Posterior cingulate gyrus (tissue), 11 donors: ENCODE measurements around the gene IFRD2.

ENCODE experiments used
- DNase-seq, 10 donors: peaks; one replicate each; pipeline versions ENCODE4 v3.0.0 to v3.0.0-alpha.2; 2020 to 2021; ENCODE audit warnings: mixed read lengths in 3 of 10
- intact Hi-C: fragments of 100-400 bp; cut with DNase I; formaldehyde crosslinking; loops from one replicate; pipeline ENCODE4 v1.15.1; 2023

The IFRD2 gene

DNA sequence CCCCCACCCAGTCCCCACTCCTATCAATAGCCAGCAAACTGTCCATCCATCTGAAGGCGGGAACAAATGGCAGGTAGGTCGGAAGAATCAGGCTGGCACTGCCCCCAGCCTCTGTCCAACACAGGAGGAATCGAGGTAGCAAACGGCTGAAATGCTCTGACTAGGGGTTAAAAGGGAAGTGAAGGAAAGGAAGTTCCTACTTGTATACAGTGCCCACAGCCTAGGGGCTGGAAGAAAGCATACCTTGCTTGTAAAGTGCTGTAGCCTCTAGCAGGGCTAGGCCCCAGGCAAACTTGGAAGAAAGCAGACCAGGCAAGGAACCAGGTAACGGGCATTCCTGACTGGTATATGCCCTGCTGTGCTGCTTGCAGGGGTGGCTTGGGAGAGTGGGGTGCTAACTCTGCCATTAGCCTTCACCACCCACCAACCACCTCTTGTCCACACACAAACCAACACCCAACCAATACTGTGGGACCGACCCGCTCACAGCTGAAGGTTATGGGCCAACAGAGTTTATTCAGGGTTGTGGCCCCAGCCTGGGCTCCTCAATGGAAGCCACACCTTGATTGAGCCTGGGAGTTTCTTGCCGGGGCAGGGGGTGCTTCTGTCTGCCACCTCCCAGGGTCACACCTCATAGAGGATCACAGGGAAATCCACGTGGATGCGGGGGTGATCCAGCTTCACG is 33.4 kb upstream of the IFRD2 start:
- DNase-seq = no peak
- intact Hi-C loops = loop anchor here (10.0 kb wide), 1 partner anchor 51 kb away; the partner anchor contains the start of gene LSMEM2

DNA sequence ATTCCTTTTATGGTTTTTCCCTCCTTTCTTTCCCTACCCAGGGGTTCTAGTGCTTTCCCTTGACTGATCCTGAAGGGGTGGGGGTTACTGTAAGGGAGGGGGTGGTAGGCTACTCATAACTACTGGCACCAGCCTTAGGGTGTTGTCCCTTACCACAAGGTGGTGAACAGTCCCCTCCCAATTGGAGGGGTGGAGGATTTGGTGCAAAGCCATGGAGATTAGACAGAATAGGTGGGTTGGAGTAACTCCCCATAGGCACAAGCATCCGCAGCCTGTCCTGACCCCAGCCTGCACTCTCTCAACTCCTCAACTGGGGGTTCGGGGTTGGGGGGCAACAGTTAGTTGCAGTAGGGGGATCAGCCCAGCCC is 32.9 kb upstream of the IFRD2 start:
- intact Hi-C loops = loop anchor here (10.0 kb wide), 1 partner anchor 50 kb away; the partner anchor contains the start of gene LSMEM2
- DNase-seq = no peak

GRCh38 chr3:50324351-50325112 is 32.3 kb upstream of the IFRD2 start:
- intact Hi-C loops = loop anchor here (10.0 kb wide), 1 partner anchor 50 kb away; the partner anchor contains the start of gene LSMEM2
- DNase-seq = peak; percentile 61 to 95 (median 73)

DNA sequence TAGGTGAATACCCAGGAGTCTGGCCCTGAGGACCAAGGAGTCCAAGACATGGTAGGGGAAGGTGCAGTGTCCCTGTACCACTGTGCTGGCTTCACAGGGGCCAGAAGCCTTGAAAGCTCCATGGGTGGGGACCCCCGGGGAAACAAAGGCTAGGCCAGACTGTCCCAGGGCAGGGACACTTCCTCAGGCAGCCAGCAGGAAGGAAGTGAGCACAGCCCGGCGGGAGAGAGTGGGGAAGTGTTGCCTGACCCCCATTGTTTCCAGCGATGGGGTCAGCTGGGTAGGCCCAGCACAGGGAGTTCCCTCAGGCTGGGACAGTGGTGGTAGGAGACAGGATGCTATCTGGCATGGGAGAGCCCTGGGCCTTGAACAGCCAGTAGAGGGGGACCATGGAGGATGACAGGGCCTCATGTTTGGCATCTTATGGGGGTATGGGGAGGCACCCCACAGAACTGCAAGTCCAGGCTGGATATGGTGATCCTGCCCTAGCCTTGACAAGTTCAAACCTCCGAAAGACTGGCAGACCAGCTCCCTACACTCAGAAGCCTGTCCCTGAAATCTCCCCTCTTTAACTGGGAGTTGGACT is 31.5 kb upstream of the IFRD2 start:
- no peak for DNase-seq
- intact Hi-C loops = loop anchor here (10.0 kb wide), 1 partner anchor 49 kb away; the partner anchor contains the start of gene LSMEM2

GRCh38 chr3:50323092-50323600 is 30.9 kb upstream of the IFRD2 start:
- intact Hi-C loops = loop anchor here (10.0 kb wide), 1 partner anchor 48 kb away; the partner anchor contains the start of gene LSMEM2

GRCh38 chr3:50322386-50323091 is 30.3 kb upstream of the IFRD2 start, which contains the start of gene HYAL2:
Gene HYAL2 (minus strand): TSS chr3:50322745. CDS start chr3:50320489, 2,256 bp downstream.
- intact Hi-C loops = loop anchor here (10.0 kb wide), 1 partner anchor 48 kb away; the partner anchor contains the start of gene LSMEM2
- no peak for DNase-seq

More at GRCh38 chr3:50323092-50323600, 30.9 kb upstream of the IFRD2 start:
- no peak for DNase-seq

GRCh38 chr3:50322115-50322385 is 29.8 kb upstream of the IFRD2 start:
- intact Hi-C loops = loop anchor here (10.0 kb wide), 1 partner anchor 47 kb away; the partner anchor contains the start of gene LSMEM2
- no peak for DNase-seq

- DNase-seq = peak; percentile 84 to 99 (median 90)
- intact Hi-C loops = loop anchor here (2.0 to 10.0 kb wide), 3 partner anchors 21 to 95 kb away; partner anchors contain the start of gene LSMEM2
These were observed 29.3 kb upstream of the IFRD2 start for GRCh38 chr3:50321336-50322114.

GRCh38 chr3:50320853-50321335 is 28.7 kb upstream of the IFRD2 start:
- intact Hi-C loops = loop anchor here (2.0 to 10.0 kb wide), 3 partner anchors 20 to 94 kb away; partner anchors contain the start of gene LSMEM2
- peak; percentile 70 to 97 (median 78) for DNase-seq

DNA sequence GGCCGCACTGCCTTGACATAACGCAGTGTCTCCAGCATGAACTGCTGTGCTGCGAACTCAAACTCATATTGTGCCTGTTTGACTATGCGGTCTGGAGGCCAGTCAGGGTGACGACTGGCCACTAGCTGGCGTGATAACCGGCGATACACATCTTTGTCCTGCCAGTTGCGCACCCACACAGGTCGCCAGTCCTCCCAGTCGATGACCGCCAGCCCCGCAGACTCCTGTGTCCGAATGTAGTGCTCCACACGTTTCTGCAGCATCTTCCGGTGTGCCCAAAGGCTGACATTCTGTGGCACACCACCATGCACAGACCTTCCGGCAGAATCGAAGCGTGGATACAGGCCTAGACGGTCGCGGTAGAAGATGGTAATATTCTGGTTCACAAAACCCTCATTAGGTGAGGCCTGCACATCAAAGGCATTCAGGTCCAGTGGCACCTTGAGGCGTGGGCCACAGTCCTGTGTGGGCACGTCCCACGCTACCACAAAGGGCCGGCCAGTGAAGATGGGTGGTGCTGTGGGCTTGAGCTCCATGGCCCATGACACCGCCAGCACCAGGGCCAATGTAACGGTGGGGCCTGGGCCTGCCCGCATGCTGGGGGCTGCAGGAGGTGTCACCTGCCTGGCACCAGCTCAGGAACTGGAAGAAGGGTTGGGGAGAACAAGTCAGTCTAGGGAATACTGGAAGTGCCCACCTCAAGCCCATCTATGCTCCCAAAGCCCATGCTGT is 27.8 kb upstream of the IFRD2 start:
- intact Hi-C loops = loop anchor here (2.0 to 10.0 kb wide), 3 partner anchors 19 to 93 kb away; partner anchors contain the start of gene LSMEM2
- no peak for DNase-seq

GRCh38 chr3:50319181-50319893 is 27.1 kb upstream of the IFRD2 start:
- no peak for DNase-seq
- intact Hi-C loops = no loop called here

DNA sequence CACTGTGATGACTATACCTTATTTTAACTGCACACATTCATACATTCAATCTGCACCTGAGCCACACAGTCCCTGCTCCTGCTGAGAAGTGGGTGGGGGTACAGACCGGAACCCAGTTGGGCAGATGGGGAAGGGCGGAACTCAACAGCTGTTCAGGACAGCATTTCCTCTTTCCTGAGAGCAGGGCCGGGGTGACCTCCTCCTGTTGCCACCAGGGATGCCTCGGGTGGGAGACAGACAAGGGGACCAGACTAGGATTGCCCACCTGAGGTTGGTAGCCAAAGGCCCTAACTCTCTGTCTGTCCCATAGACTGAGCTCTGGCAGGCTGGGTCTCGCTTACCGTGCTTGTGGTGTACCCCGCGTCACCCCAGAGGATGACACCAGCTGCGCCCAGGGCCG is 26.4 kb upstream of the IFRD2 start:
- intact Hi-C loops = no loop called here

GRCh38 chr3:50318163-50318562 is 25.9 kb upstream of the IFRD2 start:
- peak in 1 of 10 donors; percentile 74 for DNase-seq
- intact Hi-C loops = no loop called here

More for the DNA sequence above, 26.4 kb upstream of the IFRD2 start:
- DNase-seq = peak in 1 of 10 donors; percentile 67

DNA sequence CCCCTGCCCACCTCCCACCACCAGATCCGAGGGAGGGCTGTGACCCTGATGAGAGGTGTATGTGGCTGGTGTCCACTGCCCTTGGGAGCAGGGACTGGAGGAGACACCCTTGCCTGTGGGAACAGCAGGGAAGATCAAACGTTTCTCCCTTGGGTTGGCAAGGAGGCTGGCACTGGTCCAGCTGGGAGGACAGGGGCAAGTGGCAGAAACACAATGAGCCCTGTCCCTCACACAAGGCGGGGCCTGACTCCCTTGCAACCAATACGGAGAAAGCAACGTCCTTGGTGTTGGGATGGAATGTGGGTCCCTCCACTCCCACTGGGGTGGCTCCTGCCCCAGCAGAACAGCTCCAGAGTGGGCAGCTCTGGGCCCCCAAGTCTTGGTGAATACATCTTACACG is 25.1 kb upstream of the IFRD2 start:
- intact Hi-C loops = no loop called here
- peak in 1 of 10 donors; percentile 79 for DNase-seq

DNA sequence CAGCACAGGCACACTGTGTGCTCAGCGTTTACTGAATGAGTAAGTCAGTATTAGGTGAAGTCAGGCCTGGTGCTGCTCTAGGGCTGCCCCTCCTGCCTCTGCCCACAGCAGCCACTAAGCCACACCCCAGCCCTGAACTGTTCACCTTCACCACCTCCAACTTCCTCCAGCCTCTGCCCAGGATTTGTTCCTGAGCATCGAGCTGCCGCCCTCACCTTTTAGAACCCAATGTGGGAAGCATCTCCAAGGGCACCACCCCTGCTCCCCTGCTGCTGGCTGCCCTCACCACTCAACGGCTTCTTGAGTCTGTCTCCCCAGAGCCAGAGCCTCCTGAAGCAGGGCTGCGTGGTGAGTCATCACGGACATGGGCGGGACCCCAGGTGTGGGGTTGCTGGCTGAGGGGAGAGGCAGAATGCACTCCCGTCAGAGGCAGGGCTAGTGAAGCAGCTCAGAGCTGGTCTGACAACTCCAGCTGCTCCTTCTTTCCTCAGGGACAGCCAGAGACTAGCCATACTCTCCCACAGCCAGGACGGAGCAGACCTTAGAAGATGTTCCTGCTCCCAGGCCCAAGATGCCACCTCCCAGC is 24.5 kb upstream of the IFRD2 start:
- intact Hi-C loops = no loop called here
- DNase-seq = peak in 1 of 10 donors; percentile 77

- no peak for DNase-seq
- intact Hi-C loops = no loop called here
These were observed 22.6 kb upstream of the IFRD2 start for GRCh38 chr3:50314816-50315215.

- intact Hi-C loops = no loop called here
- DNase-seq = no peak
These were observed 22.1 kb upstream of the IFRD2 start for GRCh38 chr3:50314342-50314741.
